Fibroblast of the aortic adventitia (primary cell): ENCODE data around the gene ADGRG6. TPM values are rescaled to one million over a fixed set of nuclear protein-coding genes. Genes with fewer than 3 reads are reported as not detected.

Experiments
- DNase-seq: peaks from one replicate; pipeline ENCODE4 v3.0.0-alpha.2; 2010; ENCODE audit warnings: low read depth
- H3K4me3 ChIP-seq: 2 replicates; pipeline ENCODE4 v1.5.1; 2011; ENCODE audit warnings: low read depth, mild to moderate bottlenecking, control low read depth, low read length, moderate library complexity
- total RNA-seq: library from RNA; depleted of rRNA; stranded (reverse); fragments of >200 nt; gene quantifications from 2 replicates; pipeline ENCODE4 v1.2.3, GENCODE V29; 2012; ENCODE audit warnings: low replicate concordance
- TF ChIP-seq, protein P1 (sequence below): IDR thresholded peaks from 2 replicates; pipeline ENCODE4 v1.5.1; 2011; ENCODE audit warnings: mild to moderate bottlenecking, low read length, control low read depth, inconsistent platforms; ENCODE audit not compliant: insufficient read depth

ADGRG6 gene
- total RNA-seq, 1 donor = 1.7 TPM

DNA sequence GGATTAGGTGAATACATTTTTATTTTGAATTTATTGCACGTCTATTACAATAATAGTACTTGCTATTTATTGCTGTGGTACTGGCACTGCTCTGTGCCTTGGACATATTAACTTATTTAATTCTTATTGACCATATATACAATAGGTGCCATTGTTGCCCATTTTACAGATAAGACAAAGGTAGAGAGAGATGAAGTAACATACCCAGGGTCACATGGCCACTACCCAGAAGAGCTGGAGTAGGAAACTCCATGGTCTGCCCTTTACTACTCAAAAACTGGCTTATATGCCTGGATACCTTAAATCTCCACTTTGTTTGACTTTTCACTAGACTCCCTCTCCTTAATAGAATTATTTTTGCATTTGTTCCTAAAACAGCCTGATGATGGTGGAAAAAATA, 67.5 kb downstream of the ADGRG6 start:
- H3K4me3 ChIP-seq = no peak overlapping the region
- TF ChIP-seq, protein P1, sequence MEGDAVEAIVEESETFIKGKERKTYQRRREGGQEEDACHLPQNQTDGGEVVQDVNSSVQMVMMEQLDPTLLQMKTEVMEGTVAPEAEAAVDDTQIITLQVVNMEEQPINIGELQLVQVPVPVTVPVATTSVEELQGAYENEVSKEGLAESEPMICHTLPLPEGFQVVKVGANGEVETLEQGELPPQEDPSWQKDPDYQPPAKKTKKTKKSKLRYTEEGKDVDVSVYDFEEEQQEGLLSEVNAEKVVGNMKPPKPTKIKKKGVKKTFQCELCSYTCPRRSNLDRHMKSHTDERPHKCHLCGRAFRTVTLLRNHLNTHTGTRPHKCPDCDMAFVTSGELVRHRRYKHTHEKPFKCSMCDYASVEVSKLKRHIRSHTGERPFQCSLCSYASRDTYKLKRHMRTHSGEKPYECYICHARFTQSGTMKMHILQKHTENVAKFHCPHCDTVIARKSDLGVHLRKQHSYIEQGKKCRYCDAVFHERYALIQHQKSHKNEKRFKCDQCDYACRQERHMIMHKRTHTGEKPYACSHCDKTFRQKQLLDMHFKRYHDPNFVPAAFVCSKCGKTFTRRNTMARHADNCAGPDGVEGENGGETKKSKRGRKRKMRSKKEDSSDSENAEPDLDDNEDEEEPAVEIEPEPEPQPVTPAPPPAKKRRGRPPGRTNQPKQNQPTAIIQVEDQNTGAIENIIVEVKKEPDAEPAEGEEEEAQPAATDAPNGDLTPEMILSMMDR = no peak
- DNase-seq = no peak

- H3K4me3 ChIP-seq = no peak overlapping the region
- TF ChIP-seq, protein P1 = no peak
- DNase-seq = no peak
Observed at GRCh38 chr6:142372348-142372747, 70.5 kb downstream of the ADGRG6 start.

GRCh38 chr6:142373268-142374090, 71.7 kb downstream of the ADGRG6 start:
- no peak overlapping the region for H3K4me3 ChIP-seq
- TF ChIP-seq, protein P1 = no peak
- DNase-seq = no peak

DNA sequence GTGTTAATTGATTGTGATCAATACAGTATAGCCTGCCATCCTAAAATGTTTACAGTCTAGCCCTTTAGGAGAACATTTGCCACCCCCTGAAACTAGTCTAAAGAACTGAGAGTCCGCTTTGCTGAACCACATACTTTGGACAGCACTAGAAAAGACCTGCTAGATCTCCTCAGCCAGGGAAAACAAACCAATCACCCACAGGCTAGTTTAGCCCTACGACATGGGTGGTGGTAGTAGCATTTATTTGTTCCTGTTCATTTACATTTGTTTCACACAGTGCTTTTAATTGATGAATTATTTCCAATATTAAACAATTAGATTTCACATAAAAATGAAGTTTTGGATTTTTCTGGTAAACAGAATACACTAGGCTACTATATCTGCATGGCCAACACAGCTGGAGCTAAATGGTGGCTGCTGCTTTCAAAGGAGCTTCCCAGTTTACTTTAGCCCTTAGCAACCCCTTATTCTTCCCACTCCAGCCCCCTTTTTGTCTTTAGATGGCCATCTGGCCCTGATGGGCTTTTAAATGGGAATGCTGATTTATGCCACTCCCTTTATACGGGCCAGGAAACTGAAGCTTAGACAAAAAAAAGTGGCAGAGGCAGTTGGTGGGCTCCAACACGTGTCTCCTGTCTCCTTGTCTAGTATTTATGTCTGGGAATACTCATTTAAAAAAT, 72.4 kb downstream of the ADGRG6 start:
- no peak for DNase-seq
- TF ChIP-seq, protein P1 = no peak
- no peak overlapping the region for H3K4me3 ChIP-seq

DNA sequence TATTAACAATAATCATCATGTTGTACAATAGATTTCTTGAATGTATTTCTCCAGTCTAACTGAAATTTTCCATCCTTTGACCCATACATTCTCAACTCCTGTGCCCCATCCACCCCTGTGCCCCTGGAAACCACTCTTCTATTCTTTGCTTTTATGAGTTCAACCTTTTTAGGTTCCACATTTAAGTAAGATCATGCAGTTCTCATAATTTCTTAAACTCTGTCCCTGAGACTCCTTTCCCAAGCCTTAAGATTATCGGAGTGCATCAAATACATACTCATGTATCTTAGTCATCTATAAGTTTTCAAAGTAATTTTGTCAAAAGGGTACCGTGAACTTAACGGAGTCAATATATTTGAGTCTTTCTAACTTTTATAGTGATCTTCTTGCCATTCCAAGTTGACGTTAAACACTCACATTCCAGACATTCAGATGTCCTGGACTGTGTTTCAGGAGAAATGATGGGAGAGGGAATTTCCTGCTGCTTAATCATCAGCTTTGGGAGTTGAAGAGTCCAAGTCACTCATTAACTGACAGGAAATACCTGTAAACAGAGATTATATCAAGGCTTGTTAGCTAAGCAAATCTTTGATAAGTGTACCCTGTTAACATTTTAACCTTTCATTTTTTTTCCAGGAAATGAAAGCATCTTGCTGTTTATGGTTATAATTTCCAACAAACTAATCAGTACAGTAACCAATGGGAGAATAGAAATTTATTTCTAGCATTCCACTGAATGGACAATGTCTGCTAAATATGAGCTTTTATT, 73.3 kb downstream of the ADGRG6 start:
- no peak overlapping the region for H3K4me3 ChIP-seq
- peak; percentile 83 for DNase-seq
- TF ChIP-seq, protein P1 = no peak

DNA sequence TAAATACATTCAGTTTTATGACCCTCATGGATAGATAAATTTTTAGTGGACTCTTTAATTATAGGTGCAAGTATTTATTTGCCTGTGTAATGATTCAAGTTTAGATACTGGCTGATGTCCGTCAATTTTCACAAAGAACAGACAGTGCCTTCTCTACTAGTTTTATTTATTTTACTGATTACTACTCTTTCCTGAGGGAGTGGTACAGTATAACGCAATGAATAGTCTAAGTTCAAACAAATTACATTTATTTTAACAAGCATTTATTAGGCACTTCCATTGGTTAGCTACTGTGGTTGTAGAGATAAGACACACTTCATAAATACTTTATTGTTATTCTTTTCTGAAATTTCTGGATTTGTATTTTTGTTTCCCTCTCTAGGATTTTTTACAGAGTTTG, 74.3 kb downstream of the ADGRG6 start:
- TF ChIP-seq, protein P1 = no peak
- H3K4me3 ChIP-seq = no peak overlapping the region
- DNase-seq = no peak
